ENCODE data around the gene FERMT1.
"Not testable (repeated sequence)": the region's sequence is repeated elsewhere in the genome, so short reads cannot be mapped to it uniquely, and the experiment has no call there.

FERMT1 gene

DNA sequence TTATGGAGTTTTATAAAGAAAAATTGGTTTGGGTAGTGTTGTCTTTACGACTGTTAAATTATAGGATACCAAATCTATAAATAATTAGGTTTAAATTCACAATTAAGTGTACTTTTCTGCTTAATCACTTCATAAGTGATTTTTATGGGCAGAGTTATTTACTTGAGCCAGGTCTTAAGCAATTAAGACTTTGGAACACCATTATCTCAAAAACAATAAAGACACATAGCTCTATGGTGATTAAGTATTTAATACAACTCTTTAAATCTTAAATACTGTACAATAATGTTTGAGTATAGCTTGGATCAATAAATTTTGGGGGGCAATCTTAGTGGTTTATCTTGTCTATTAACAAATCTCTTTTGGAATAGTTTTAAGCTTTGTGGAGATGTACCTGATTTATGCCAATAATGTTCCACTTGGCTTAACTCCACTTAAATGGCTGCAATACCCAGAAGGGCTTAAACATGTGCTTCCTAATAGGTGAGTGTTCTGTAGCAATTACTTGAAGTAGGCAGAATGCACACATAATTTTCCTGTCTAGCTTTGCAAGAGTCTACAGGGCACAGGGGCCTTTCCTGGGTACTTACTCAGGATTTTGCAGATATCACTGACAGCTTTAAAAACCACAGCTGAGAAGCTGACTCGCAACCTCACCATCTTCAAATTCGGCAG, 7.5 kb downstream of the FERMT1 start:
- no peak for DNase-seq (ENCODE audit: low read depth in 2 of 2)

DNA sequence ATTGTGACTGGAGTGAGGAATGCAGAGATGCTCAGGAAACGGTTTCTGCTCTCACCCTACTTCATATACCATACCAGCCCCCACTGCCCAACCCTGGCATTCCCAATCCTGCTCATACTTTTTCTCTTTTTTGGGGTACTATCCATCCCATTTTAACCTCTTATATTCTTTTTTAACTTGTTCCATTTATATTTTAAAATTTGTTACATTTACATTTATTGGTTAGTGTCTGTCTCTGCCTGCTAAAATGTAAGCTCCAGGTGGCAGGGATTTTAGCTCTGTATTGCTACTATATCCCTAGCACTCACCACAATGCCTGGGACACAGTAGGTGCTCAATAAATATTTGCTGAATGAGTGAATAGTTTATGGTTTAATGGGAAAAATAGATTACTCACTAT, 8.1 kb downstream of the FERMT1 start:
- no peak for DNase-seq (ENCODE audit: low read depth in 2 of 2)

DNA sequence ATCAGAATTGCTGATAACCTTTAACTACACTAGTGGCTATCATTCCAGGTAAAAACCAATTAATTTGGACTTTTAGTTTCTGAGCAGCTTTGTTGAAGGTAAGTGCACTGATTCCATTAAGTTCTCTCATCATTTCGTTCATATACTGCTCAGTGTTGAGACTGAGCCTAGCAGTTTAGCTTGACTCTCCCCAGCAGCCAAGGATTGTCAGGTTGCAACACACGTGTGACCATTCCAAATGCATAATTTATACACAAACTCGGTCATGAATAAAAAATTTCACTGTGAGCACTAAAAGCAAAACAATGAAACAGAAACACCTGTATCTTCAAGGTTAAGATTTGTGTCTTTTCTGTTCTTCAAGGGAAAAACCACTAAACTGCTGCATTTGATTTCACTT, 8.9 kb downstream of the FERMT1 start:
- no peak for DNase-seq (ENCODE audit: low read depth in 2 of 2)

DNA sequence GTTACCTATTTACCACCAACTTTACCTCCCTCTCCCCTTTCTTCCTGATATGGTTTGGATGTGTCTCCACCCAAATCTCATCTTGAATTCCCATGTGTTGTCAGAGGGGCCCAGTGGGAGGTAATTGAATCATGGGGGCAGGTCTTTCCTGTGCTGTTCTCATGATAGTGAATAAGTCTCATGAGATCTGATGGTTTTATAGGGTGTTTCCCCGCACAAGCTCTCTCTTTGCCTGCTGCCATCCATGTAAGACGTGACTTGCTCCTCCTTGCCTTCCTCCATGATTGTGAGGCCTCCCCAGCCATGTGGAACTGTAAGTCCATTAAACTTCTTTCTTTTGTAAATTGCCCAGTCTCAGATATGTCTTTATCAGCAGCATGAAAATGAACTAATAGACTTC, 9.9 kb downstream of the FERMT1 start:
- DNase-seq (ENCODE audit: low read depth in 2 of 2) = not testable (repeated sequence)

DNA sequence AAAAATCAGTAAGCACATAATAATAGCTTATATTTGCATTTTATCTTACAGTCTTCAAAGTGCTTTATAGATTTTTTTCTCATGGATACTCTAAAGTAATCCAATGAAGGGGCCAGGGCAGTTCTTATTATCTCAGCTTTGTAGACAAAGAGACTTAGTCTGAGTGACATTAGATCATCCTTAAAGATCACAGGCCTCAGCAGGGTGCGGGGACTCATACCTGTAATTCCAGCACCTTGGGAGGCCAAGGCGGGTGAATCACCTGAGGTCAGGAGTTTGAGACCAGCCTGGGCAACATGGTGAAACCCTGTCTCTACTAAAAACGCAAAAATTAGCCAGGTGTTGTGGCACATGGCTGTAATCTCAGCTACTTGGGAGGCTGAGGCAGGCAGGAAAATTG, 14.5 kb downstream of the FERMT1 start:
- DNase-seq (ENCODE audit: low read depth in 2 of 2) = no peak

DNA sequence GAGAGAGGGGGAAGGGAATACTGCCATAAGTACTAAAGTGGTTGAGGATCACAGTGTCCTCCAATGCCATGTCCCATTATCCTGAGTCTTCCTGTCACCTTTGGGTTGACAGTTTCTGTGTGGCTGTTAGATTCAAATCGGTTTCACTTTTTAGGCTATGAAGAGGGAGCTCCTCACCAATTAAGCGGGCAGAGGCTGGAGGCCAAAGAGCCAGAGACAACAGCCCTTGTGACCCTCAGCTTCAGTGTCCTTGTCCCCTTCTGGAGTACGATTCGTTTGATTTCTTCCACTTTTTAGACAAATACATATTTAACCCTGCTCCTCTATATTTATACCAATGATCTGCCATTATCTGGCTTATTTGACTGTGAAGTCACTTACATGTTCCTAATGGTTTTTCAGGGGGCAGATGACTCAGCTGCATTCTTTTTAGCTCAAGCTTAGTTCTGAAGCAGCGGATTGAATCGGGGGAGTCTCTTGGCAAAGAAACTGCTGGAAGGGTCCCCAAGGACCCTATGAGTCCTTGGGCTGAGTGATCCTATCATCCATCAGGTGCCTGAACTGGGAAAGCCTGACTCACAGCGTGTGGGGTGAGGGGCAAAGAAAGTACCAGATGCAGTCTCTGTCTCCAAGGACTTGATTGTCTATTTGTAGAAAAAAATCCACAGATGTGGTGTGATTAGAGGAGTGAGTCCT, 18.2 kb downstream of the FERMT1 start:
- no peak for DNase-seq (ENCODE audit: low read depth in 2 of 2)

DNA sequence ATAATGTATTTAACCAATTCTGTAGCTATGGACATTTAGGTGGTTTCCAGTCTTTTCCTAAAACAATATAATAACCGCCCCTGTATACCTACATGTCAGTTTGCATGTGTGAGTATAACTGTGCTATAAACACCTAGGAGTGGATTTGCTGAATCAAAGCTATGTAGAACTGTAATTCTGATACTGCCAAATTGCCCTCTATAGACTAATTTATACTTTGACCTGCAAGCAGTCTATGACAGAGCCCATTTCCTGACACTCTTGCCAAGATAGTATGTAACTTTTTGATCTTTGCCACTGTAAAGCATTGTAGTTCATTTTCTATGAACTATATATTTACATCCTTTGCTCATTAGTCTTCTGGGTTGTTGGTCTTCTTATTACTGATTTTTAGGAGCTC, 19.5 kb downstream of the FERMT1 start:
- DNase-seq (ENCODE audit: low read depth in 2 of 2) = no peak

DNA sequence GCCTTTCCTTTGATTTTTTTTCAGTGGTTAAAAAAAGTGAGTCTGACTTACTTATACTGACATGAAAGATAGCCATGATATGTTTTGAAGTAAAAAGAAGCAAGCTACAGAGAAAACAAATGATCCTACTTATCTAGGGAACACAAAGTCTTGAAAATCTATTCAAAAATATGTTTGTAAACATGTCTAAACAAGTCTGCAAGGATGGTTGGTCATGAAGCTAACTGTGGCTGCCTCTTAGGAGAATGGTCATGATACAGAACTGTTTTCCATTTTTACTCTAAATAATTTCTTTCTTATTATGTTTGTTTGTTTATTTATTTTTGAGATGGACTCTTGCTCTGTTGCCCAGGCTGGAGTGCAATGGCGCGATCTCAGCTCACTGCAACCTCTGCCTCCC, 21.5 kb downstream of the FERMT1 start:
- DNase-seq (ENCODE audit: low read depth in 2 of 2) = no peak

DNA sequence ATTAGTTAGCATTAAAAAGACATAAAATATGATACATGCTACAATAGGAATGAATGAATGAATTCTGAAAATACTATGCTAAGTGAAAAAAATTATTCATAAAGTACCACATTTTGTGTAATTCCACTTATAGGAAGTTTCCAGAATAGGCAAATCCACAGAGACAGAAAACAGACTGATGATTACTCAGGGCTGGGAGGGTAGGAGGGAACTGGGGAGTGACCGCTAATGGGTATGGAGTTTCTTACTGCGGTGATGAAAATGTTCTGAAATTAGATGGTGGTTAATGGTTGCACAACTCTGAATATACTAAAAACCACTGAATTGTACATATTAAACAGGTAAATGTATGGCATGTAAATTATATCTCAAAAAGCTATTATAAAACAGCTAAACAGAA, 22.6 kb downstream of the FERMT1 start:
- DNase-seq (ENCODE audit: low read depth in 2 of 2) = no peak

DNA sequence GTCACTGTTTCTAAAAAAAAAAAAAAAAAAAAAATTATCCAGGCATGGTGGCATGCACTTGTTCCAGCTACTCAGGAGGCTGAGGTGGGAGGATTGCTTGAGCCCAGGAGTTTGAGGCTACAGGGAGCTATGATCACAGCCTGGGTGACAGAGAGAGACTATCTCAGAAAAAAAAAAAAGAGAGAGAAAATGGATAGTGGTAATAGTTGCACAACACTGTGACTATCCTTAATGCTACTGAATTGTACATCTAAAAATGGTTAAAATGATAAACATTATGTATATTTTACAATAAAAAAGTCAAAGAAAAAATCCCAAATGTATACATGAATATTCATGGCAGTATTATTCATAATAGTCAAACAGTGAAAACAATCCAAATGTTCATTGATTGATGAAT, 23.0 kb downstream of the FERMT1 start:
- no peak for DNase-seq (ENCODE audit: low read depth in 2 of 2)

DNA sequence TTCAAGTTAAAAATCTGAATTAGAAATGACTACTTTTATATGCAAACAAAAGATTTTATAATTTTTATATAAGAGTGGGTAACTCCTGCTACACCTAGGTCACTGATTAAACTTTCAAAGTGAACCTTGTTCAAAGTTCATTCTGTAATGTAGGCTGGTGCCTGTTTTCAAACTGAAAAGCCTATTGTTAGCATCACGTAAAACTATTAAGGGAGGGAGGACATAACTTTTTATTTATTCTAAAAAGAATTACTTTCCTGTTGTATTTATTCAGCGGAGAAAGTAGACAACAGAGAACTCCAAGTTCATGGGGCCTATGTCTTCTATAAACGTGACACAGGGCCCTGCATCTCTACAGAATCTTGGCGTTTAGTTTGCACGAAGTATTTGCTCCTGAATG, 27.4 kb downstream of the FERMT1 start:
- DNase-seq (ENCODE audit: low read depth in 2 of 2) = no peak

DNA sequence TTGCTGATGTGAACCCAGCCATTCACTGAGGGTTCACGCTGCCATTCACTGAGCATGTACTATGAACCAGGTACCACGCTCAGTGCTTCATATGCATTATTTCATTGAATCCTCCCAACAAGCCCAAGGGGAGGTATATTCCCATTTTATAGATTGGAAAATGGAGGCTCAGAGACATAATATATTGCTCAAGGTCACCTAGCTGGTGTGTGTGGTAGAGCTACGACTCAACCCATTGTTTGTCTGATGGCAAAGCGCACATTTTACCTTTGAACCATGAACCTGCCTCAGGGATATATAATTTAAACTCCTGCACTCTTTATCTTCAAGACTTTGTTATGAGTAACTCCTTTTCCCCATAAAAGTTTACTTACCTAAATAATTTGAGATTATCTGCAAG, 28.3 kb downstream of the FERMT1 start:
- no peak for DNase-seq (ENCODE audit: low read depth in 2 of 2)

DNA sequence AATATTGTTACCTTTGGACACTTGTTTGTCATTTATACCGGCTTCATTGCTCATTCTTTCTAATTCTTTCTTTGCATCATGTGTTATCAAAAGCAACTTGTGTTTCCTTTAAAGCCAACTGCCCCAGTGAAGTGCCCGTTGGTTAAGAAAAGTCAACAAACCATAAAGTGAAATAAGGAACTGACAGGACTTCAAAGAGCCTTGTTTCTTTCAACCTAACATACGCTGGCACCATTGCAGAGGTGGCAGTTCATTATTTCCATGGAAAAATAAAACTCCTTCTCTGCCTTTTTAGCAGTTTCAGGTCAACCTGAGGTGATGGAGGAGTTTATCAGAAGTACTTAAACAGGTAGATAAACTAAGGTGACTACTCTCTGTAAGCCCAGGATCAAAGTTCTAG, 28.8 kb downstream of the FERMT1 start:
- DNase-seq (ENCODE audit: low read depth in 2 of 2) = no peak

DNA sequence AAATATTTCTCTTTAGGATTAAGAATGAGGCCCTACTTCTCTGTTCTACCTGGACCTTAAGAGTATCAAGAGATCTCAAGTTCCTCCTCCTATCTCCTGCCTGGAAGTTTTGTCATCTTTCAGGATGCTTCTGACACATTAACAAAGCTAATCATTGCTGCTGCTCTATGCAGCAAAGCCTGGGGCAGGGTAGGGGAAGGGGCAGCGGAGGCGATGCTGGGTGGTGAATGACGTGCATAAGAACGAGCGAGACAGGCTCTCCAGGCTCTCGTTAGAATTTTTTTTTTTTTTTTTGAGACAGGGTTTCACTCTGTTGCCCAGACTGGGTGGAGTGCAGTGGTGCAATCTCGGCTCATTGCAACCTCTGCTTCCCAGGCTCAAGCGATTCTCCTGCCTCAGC, 31.2 kb downstream of the FERMT1 start:
- no peak for DNase-seq (ENCODE audit: low read depth in 2 of 2)

DNA sequence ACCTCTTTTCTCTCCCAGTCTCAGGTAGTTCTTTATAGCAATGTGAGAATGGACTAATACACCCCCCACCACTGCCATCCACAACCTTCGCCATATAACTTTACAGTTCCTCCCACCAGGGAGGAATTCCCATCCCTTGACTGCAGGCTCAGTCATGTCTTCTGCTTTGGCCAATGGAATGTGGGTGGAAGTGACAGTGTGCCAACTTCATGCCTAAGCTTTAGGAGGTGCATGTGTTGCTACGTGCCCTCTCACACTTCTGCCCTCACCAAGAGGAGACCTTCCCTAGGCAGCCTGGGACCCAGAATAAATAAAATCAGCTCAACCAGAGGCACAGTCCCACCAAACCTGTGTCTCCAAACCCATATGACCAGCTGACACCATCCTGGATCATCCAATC, 36.0 kb downstream of the FERMT1 start:
- no peak for DNase-seq (ENCODE audit: low read depth in 2 of 2)

DNA sequence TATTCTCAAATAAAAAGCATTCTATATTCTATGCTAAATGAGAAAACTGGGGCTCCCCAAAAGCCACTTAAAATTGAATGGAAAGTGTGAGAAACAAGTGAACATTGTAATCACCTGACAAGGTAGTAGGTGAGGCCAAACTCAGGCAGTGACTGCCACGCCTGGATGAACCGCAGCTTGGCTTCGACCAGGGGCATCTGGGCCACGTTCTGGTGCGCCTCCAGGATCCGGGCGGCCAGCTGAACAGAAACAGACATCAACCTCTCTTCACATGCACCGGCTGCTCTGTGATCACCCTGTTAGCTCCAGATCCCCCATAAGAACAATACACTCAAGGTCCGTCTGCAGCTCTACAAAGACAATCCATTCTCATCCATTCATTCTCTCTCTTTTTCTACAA, 38.9 kb downstream of the FERMT1 start:
- DNase-seq (ENCODE audit: low read depth in 2 of 2) = no peak

DNA sequence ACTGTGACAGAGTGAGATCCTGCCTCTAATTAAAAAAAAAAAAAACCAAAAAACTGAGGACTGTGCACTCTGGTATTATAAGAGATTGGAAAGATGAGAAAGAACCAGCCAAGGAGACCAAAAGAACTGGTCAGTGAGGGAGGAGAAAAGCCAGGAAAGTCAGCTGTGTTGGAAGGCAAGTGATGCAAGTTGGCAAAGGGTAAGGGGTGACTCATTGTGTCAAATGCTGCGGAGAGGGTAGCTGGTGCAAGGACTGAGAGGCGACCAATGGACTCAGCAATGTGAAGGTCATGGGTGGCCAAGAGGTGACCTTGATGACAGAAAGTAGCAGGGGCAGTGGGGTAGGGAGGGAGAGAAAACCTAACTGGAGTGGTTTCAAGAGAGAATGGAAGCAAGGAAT, 41.6 kb downstream of the FERMT1 start:
- DNase-seq (ENCODE audit: low read depth in 2 of 2) = no peak

DNA sequence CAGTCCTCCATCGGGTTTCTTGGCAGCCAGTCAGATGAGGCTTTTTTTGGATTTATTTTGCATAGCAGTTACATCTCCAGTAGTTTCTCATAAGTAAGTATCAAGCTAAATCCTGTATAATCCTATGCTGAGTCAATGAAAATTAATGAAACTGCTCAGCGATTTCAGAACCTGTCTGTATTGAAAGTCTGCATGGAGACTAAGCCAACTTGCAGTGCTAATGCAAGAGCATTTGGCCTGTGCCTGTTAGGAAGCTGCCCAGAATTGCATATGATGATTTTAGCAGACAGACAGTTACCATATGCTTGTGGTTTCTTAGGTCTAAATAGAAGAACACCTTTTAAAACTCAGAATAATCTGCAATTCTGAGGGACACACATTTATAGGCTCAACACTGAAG, 43.8 kb downstream of the FERMT1 start:
- no peak for DNase-seq (ENCODE audit: low read depth in 2 of 2)

DNA sequence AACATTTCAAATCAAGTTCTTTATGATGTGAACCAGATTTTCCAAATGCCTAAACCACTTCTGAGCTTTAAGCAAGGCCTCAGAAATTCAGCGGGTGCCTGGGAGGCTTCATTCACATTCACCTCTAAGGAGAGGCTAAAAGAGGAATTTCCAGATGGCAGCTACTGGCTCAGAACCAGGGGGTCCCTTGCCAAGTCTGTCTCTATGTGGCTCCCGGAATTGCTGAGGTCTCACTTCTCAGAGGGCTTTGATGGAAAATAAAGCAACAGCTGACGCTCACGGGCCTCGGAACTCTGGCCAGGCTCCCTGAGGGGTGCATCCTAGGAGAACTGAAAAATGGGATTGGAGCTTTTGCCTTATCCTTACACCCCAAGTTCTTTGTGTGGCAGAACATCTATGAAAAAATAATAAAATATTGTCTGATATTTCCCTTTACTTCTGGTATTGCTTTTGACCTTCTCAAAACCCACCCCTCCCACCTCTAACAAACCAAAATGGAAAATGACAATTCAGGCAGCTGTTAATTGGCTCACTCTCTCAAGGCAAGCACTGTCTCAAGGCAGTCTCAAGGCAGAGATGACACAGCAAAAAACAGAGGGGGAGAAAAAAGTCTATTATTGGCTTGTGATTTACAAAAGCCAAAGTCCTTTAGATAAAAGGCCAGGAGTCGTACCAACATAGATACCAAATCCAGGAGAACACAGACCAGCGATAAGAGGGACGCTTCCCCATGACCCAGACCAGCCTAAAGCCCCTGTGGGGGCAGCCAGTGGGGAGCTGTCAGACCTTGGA, 47.2 kb downstream of the FERMT1 start:
- DNase-seq (ENCODE audit: low read depth in 2 of 2) = no peak

DNA sequence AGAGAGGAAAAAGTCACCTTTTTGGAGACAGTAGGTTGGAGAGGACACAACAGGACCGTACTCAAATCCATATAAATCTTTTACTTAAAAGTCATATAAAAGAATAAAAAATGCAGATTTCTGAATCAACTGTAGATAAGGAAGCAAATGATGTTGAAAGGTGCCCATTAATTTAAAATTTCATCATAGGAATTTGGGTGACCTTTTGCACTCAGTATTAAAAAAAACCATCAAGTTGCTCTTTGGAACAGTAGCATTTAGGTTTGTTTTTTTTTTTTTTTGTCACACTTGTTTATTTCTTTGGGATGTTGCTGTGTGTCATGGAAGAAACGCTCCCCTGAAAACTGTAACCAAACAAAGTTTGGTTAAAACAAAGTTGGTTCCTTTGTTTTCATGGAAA, 48.0 kb downstream of the FERMT1 start:
- no peak for DNase-seq (ENCODE audit: low read depth in 2 of 2)

DNA sequence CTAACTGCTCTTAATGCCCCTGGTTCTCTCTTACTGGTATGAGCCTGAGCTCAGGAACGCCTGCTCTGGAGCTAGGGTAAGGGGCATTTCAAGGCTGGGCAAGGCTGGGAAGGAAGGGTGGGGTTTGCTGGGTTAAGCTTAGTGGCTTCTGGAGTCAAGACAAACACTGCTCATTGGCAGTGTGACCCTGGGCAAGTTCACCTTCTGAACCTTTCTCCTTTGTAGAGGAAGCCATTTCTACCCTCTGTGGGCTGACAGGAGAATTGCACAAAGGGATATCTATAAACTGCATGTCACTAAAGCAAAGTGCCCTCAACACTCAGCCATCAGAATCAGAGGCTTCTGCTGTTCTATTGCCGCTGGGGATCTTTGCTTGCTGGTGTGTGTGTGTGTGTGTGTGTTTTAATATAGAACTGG, 48.7 kb downstream of the FERMT1 start:
- no peak for DNase-seq (ENCODE audit: low read depth in 2 of 2)

DNA sequence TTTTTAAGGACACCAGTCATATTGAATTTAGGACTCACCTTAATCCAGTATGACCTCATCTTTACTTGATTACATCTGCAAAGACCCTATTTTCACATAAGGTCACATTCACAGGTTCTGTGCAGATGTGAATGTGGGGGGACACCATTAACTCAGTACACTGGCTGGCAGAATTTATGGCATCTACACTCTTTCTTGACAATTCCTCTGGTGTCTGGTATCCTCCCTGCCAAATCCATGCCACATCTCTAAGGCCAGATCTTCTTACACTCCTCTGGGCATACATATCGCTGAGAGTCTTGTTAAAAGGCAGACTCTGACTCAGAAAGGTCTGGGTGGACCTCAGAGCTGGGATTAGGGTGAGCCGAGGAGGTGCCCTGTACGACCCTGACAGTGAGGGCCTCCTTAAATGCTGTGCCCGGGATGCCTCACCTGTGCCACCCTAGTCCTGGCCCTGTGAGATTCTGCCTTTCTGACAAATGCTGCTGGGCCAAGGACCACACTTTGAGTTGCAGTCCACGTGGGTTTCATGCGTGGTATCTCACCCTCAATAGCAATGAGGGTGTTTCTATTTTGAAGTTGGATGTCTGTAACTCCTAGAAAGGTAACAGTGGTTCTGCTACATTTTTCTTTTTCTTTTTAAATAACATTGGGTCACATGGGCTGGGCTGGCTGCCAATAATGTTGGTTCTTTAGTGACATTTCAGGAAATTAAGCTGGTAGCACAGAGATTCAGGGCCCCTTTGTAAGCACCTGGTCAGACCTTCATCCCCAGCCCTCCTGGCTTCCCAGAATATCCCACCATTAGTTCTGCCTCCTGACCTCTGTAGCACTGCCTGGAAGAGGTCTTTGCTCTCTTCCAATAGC, 51.8 kb downstream of the FERMT1 start:
- no peak for DNase-seq (ENCODE audit: low read depth in 2 of 2)
